GM18861 (cell line): ENCODE measurements around the gene ZBTB45.
A peak's percentile ranks its signal among the peaks of the same experiment; 100 is the strongest.

Experiments used
- ATAC-seq: cut with Tn5 transposase; IDR thresholded peaks from one replicate; pipeline ENCODE4 v1.9.1; 2021; ENCODE audit not compliant: unreplicated experiment

The ZBTB45 gene

GRCh38 chr19:58519355-58520256, at the start of gene ZBTB45:
Gene ZBTB45, minus strand, starts transcription at chr19:58519810. Its CDS starts 2,137 bp downstream, at chr19:58517673.
- peak; percentile 78 for ATAC-seq

- no peak for ATAC-seq
Measured at GRCh38 chr19:58568453-58569130, 49.0 kb upstream of the ZBTB45 start.

GRCh38 chr19:58566989-58567388, 47.4 kb upstream of the ZBTB45 start:
- ATAC-seq = no peak

- ATAC-seq = no peak
Measured at GRCh38 chr19:58563823-58564222, 44.2 kb upstream of the ZBTB45 start.

GRCh38 chr19:58563034-58563573, 43.5 kb upstream of the ZBTB45 start:
- no peak for ATAC-seq

GRCh38 chr19:58562122-58563033, 42.8 kb upstream of the ZBTB45 start:
- ATAC-seq = no peak

- no peak for ATAC-seq
Measured at GRCh38 chr19:58561373-58562121, 41.9 kb upstream of the ZBTB45 start.

GRCh38 chr19:58560921-58561320, 41.3 kb upstream of the ZBTB45 start:
- no peak for ATAC-seq

GRCh38 chr19:58560007-58560887, 40.6 kb upstream of the ZBTB45 start:
- ATAC-seq = no peak

- ATAC-seq = no peak
Measured at GRCh38 chr19:58559275-58560006, 39.8 kb upstream of the ZBTB45 start.

- ATAC-seq = peak; percentile 42
Measured at GRCh38 chr19:58558623-58559274, 39.1 kb upstream of the ZBTB45 start.

GRCh38 chr19:58558066-58558622, 38.5 kb upstream of the ZBTB45 start, which contains the start of gene UBE2M:
Gene UBE2M, minus strand, starts transcription at chr19:58558611. Its CDS starts 230 bp downstream, at chr19:58558381.
- peak; percentile 2 for ATAC-seq

- ATAC-seq = no peak
Measured at GRCh38 chr19:58557221-58558065, 37.8 kb upstream of the ZBTB45 start.

- no peak for ATAC-seq
Measured at GRCh38 chr19:58556622-58557220, 37.1 kb upstream of the ZBTB45 start.

- no peak for ATAC-seq
Measured at GRCh38 chr19:58555920-58556621, 36.5 kb upstream of the ZBTB45 start.
